Smooth muscle cell (in vitro differentiated cells): Measurements from ENCODE around the gene SLC6A4. TPM values are rescaled to one million over a fixed set of nuclear protein-coding genes. Genes with fewer than 3 reads are reported as not detected.
"Not testable (repeated sequence)": the region's sequence is repeated elsewhere in the genome, so short reads cannot be mapped to it uniquely, and the experiment has no call there.

Experiments used
- DNase-seq: peaks from one replicate; lab custom pipeline; 2025; ENCODE audit not compliant: unreplicated experiment; lab: John Stamatoyannopoulos, UW
- H2AFZ ChIP-seq: fragments of 200-600 bp; sonication (generic); 2 replicates; pipeline ENCODE4 v1.6.0; 2016; ENCODE audit warnings: antibody characterized with exemption, low read depth, mild to moderate bottlenecking
- H3F3A ChIP-seq: fragments of 200-600 bp; sonication (generic); 2 replicates; pipeline ENCODE4 v1.6.0; 2017; ENCODE audit warnings: antibody characterized with exemption, low read depth
- H3K27ac ChIP-seq: fragments of 200-600 bp; sonication (generic); 2 replicates; pipeline ENCODE4 v1.5.1; 2016; ENCODE audit warnings: low read depth, mild to moderate bottlenecking
- H3K27me3 ChIP-seq: fragments of 200-600 bp; sonication (generic); 2 replicates; pipeline ENCODE4 v1.6.1; 2016; ENCODE audit warnings: low read depth, mild to moderate bottlenecking
- H3K36me3 ChIP-seq: fragments of 200-600 bp; sonication (generic); 2 replicates; pipeline ENCODE4 v1.5.1; 2016; ENCODE audit warnings: low read depth
- H3K4me1 ChIP-seq: fragments of 200-600 bp; sonication (generic); 2 replicates; pipeline ENCODE4 v1.5.1; 2016; ENCODE audit warnings: low read depth
- H3K4me2 ChIP-seq: fragments of 200-600 bp; sonication (generic); 2 replicates; pipeline ENCODE4 v1.6.0; 2016; ENCODE audit warnings: mild to moderate bottlenecking
- H3K4me3 ChIP-seq: fragments of 200-600 bp; sonication (generic); 2 replicates; pipeline ENCODE4 v1.5.1; 2016; ENCODE audit warnings: mild to moderate bottlenecking
- H3K79me2 ChIP-seq: fragments of 200-600 bp; sonication (generic); 2 replicates; pipeline ENCODE4 v1.6.0; 2016; ENCODE audit warnings: low read depth, mild to moderate bottlenecking
- H3K9ac ChIP-seq: fragments of 200-600 bp; sonication (generic); 2 replicates; pipeline ENCODE4 v1.6.0; 2016; ENCODE audit warnings: low read depth
- H3K9me3 ChIP-seq: fragments of 200-600 bp; sonication (generic); replicated peaks from 2 replicates; pipeline ENCODE4 v1.5.1; 2016; ENCODE audit warnings: low read depth
- H4K20me1 ChIP-seq: fragments of 200-600 bp; sonication (generic); 2 replicates; pipeline ENCODE4 v1.6.0; 2016; ENCODE audit warnings: low read depth
- WGBS: methylation state at CpG from one replicate; pipeline ENCODE4 v1.1.7; 2016; ENCODE audit warnings: low lambda C conversion rate; 5-methylcytosine and 5-hydroxymethylcytosine counted together
- polyA plus RNA-seq: library from polyadenylated mRNA; unstranded; fragments of >200 nt; fragmentation: Nextera tagmentation; extraction: Ambion mirVana; gene quantifications from 2 replicates; pipeline ENCODE4 v1.2.1, GENCODE V29; 2016
- total RNA-seq: library from RNA; depleted of rRNA; stranded (reverse); fragments of >200 nt; gene quantifications from 2 replicates; pipeline ENCODE4 v1.2.3, GENCODE V29; 2014
- TF ChIP-seq, protein P1 (sequence below): fragments of 200-600 bp; sonication (generic); IDR thresholded peaks from 2 replicates; pipeline ENCODE4 v1.5.1; 2017; ENCODE audit warnings: borderline replicate concordance, mild to moderate bottlenecking, antibody characterized with exemption; ENCODE audit not compliant: insufficient read depth, poor library complexity, severe bottlenecking

Gene SLC6A4
- total and polyA plus RNA-seq, 2 experiments from 2014 or later = 0.11 to 0.49 TPM

DNA sequence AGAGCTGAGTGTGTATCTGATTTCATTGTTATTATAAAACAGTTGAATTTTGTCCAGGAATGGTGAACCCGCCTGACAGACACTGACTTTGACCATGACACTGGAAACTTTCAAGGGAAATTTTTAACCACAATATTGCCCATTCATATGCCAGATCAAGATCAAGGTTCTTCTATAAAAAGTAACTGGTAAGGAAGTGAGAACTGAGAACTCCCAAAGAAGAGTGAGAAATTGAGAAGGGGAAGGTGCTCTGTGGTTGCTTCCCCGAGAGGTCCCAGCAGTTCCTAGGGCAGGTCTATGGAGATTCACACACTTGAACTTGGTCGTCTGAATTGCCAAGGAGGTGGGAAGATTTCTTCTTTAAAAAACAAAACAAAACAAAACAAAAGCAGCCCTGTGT is 27.3 kb downstream of the SLC6A4 start:
- no peak overlapping the region for H3K9ac ChIP-seq
- no peak overlapping the region for H3K4me2 ChIP-seq
- H3K27me3 ChIP-seq = peaks cover 7% of the 10 kb centered on the region
- no peak for DNase-seq
- no peak overlapping the region for H3K4me3 ChIP-seq
- TF ChIP-seq, protein P1, sequence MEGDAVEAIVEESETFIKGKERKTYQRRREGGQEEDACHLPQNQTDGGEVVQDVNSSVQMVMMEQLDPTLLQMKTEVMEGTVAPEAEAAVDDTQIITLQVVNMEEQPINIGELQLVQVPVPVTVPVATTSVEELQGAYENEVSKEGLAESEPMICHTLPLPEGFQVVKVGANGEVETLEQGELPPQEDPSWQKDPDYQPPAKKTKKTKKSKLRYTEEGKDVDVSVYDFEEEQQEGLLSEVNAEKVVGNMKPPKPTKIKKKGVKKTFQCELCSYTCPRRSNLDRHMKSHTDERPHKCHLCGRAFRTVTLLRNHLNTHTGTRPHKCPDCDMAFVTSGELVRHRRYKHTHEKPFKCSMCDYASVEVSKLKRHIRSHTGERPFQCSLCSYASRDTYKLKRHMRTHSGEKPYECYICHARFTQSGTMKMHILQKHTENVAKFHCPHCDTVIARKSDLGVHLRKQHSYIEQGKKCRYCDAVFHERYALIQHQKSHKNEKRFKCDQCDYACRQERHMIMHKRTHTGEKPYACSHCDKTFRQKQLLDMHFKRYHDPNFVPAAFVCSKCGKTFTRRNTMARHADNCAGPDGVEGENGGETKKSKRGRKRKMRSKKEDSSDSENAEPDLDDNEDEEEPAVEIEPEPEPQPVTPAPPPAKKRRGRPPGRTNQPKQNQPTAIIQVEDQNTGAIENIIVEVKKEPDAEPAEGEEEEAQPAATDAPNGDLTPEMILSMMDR = no peak
- H3K36me3 ChIP-seq = no peaks in the 10 kb centered on the region
- H3K27ac ChIP-seq = no peak overlapping the region
- H3K9me3 ChIP-seq = no peaks in the 10 kb centered on the region
- no peaks in the 10 kb centered on the region for H3K4me1 ChIP-seq
- no peaks in the 10 kb centered on the region for H3K79me2 ChIP-seq
- no peaks in the 10 kb centered on the region for H4K20me1 ChIP-seq
- 85% methylated on average over 3 of the region's 3 CpGs for WGBS
- no peak overlapping the region for H2AFZ ChIP-seq
- H3F3A ChIP-seq = no peaks in the 10 kb centered on the region

DNA sequence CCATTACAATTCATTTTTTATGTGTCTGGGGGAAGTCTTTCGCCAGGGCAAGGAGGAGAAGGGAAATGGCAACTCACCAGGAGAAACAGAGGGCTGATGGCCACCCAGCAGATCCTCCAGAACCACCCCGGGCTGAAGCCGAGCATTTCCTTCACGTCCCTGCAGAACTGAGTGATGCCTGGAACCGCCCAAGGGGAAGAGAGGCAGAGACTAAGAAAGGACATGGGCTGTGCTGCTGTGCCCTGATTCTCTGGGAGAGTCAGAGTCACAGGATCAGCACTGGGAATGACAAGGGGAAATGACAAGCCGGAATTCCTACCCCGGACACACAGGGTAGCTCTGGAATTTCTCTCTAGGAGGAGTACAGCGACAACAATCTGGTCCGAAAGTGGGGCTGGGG is 27.8 kb downstream of the SLC6A4 start:
- Histone ChIP-seq H3K9me3 (no peaks in the 10 kb centered on the region), H3K4me2 (no peak overlapping the region), H3F3A (no peaks in the 10 kb centered on the region), H3K27ac (no peak overlapping the region), H3K27me3 (peaks cover 7% of the 10 kb centered on the region), H3K36me3 (no peaks in the 10 kb centered on the region), H3K9ac (no peak overlapping the region), H4K20me1 (no peaks in the 10 kb centered on the region), H3K4me1 (no peaks in the 10 kb centered on the region), H2AFZ (no peak overlapping the region), H3K4me3 (no peak overlapping the region), H3K79me2 (no peaks in the 10 kb centered on the region)
- TF ChIP-seq, protein P1 = no peak
- WGBS = 83% methylated on average over 9 of the region's 9 CpGs
- DNase-seq = no peak

DNA sequence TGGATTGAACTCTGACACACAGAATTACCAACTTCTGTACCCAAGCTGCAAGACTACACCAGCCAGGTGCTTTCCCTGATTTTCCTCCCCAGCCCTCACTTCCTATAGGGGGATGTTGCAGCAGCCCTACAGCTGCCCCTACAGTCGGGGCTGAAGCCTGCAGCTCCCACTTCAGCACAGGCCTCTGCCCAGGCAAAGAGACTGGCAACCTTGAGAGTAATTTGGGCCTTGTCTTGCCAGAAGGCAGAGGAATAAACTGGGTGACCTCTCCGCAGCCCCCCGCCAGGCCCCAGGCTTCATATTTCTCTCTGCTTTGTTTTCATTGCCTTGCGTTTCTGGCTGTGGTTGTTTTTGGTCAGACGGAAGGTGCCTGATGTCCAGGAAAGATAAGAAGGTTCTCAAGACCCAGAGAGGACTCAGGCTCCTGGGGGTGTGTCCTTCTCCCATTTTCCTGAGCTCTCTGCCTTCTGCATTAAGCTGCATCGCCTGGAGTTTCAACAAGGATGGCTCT is 32.0 kb downstream of the SLC6A4 start:
- Histone ChIP-seq H3K27me3 (peaks cover 7% of the 10 kb centered on the region), H3K79me2 (no peaks in the 10 kb centered on the region), H3K4me3 (no peak overlapping the region), H3K9me3 (no peaks in the 10 kb centered on the region), H3K4me1 (no peaks in the 10 kb centered on the region), H2AFZ (no peak overlapping the region), H3K27ac (no peak overlapping the region), H3K4me2 (no peak overlapping the region), H3K9ac (no peak overlapping the region), H3K36me3 (no peaks in the 10 kb centered on the region), H3F3A (no peaks in the 10 kb centered on the region), H4K20me1 (no peaks in the 10 kb centered on the region)
- TF ChIP-seq, protein P1 = no peak
- WGBS = 54% methylated on average over 6 of the region's 6 CpGs
- DNase-seq = no peak

DNA sequence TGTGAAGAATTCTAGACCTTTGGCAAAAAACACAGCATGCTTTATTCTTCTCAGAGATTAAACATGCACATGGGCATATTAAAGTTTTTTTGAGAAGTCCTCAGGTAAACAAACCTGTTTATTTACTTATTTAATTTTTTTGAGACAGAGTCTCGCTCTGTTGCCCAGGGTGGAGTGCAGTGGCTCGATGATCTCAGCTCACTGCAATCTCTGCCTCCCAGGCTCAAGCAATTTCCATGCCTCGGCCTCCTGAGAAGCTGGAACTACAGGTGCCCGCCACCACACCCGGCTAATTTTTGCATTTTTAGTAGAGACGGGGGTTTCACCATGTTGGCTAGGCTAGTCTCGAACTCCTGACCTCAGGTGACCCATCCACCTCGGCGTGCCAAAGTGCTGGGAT is 34.8 kb downstream of the SLC6A4 start:
- H3K36me3 ChIP-seq, DNase-seq: not testable (repeated sequence)
- WGBS = 75% methylated on average over 9 of the region's 9 CpGs

More for the DNA sequence above, 34.8 kb downstream of the SLC6A4 start:
- H3F3A ChIP-seq, H3K27ac ChIP-seq, H3K27me3 ChIP-seq, H3K9me3 ChIP-seq, H3K4me3 ChIP-seq, H2AFZ ChIP-seq, H3K79me2 ChIP-seq, H3K4me1 ChIP-seq, H3K4me2 ChIP-seq, H3K9ac ChIP-seq, H4K20me1 ChIP-seq: not testable (repeated sequence)
